ENCODE measurements around the gene VSTM1.
"Not testable (repeated sequence)": the region's sequence is repeated elsewhere in the genome, so short reads cannot be mapped to it uniquely, and the experiment has no call there.

Gene VSTM1

GRCh38 chr19:54073829-54074228 is 10.1 kb upstream of the VSTM1 start:
- no peak for DNase-seq (ENCODE audit: low read depth in 2 of 2)

GRCh38 chr19:54069470-54069869 is 5.8 kb upstream of the VSTM1 start:
- DNase-seq (ENCODE audit: low read depth in 2 of 2), result no peak

- no peak for DNase-seq (ENCODE audit: low read depth in 2 of 2)
These were observed 1.1 kb downstream of the VSTM1 start for GRCh38 chr19:54062643-54063042.

- no peak for DNase-seq (ENCODE audit: low read depth in 2 of 2)
These were observed 16.1 kb downstream of the VSTM1 start for GRCh38 chr19:54047616-54048015.

GRCh38 chr19:54045771-54046170 is 17.9 kb downstream of the VSTM1 start:
- no peak for DNase-seq (ENCODE audit: low read depth in 2 of 2)

- DNase-seq (ENCODE audit: low read depth in 2 of 2), result no peak
These were observed 20.7 kb downstream of the VSTM1 start for GRCh38 chr19:54042989-54043388.

GRCh38 chr19:54041969-54042606 is 21.6 kb downstream of the VSTM1 start:
- DNase-seq (ENCODE audit: low read depth in 2 of 2), result no peak

GRCh38 chr19:54040003-54040402 is 23.7 kb downstream of the VSTM1 start:
- DNase-seq (ENCODE audit: low read depth in 2 of 2), result no peak

GRCh38 chr19:54036542-54036941 is 27.2 kb downstream of the VSTM1 start:
- not testable (repeated sequence) for DNase-seq (ENCODE audit: low read depth in 2 of 2)

- no peak for DNase-seq (ENCODE audit: low read depth in 2 of 2)
These were observed 28.2 kb downstream of the VSTM1 start for GRCh38 chr19:54035215-54036178.

GRCh38 chr19:54030895-54031586 is 32.7 kb downstream of the VSTM1 start:
- no peak for DNase-seq (ENCODE audit: low read depth in 2 of 2)

- DNase-seq (ENCODE audit: low read depth in 2 of 2), result peak in 1 of 2 donors; percentile 23
These were observed 33.7 kb downstream of the VSTM1 start for GRCh38 chr19:54029930-54030490.

GRCh38 chr19:54029301-54029700 is 34.4 kb downstream of the VSTM1 start:
- no peak for DNase-seq (ENCODE audit: low read depth in 2 of 2)

GRCh38 chr19:54026656-54027055 is 37.0 kb downstream of the VSTM1 start:
- DNase-seq (ENCODE audit: low read depth in 2 of 2), result no peak

- DNase-seq (ENCODE audit: low read depth in 2 of 2), result no peak
These were observed 39.0 kb downstream of the VSTM1 start for GRCh38 chr19:54024660-54025059.

- no peak for DNase-seq (ENCODE audit: low read depth in 2 of 2)
These were observed 40.5 kb downstream of the VSTM1 start for GRCh38 chr19:54023191-54023590.

- no peak for DNase-seq (ENCODE audit: low read depth in 2 of 2)
These were observed 41.8 kb downstream of the VSTM1 start for GRCh38 chr19:54021932-54022331.

GRCh38 chr19:54021363-54021762 is 42.3 kb downstream of the VSTM1 start:
- no peak for DNase-seq (ENCODE audit: low read depth in 2 of 2)

GRCh38 chr19:54017261-54017660 is 46.4 kb downstream of the VSTM1 start:
- no peak for DNase-seq (ENCODE audit: low read depth in 2 of 2)

GRCh38 chr19:54014920-54015560 is 48.7 kb downstream of the VSTM1 start:
- DNase-seq (ENCODE audit: low read depth in 2 of 2), result no peak

- DNase-seq (ENCODE audit: low read depth in 2 of 2), result no peak
These were observed 49.8 kb downstream of the VSTM1 start for GRCh38 chr19:54013866-54014265.

All from stimulated activated CD8-positive, alpha-beta memory T cell treated with anti-CD3 and anti-CD28 coated beads, Interleukin-15, amount 100 ng/mL, for 4 hours (primary cell).